Hepatocyte (in vitro differentiated cells): Measurements from ENCODE around the gene DENND5B.
A peak's percentile ranks its signal among the peaks of the same experiment; 100 is the strongest.

Source experiments
- CTCF ChIP-seq: fragments of 200-600 bp; sonication (generic); IDR thresholded peaks from 2 replicates; pipeline ENCODE4 v1.5.1; 2016; ENCODE audit warnings: antibody characterized with exemption, mild to moderate bottlenecking; ENCODE audit not compliant: poor library complexity
- EZH2 ChIP-seq: fragments of 200-600 bp; sonication (generic); IDR thresholded peaks from 2 replicates; pipeline ENCODE4 v1.6.1; 2016; ENCODE audit warnings: antibody characterized with exemption, mild to moderate bottlenecking, borderline replicate concordance
- EZH2phosphoT487 ChIP-seq: fragments of 200-600 bp; sonication (generic); IDR thresholded peaks from one replicate; pipeline ENCODE4 v1.6.1; 2018; ENCODE audit warnings: antibody characterized with exemption, mild to moderate bottlenecking, low read depth, moderate library complexity; ENCODE audit not compliant: unreplicated experiment, severe bottlenecking

GRCh38 chr12:31589904-31590641, 863 bp downstream of the DENND5B start:
- peak; percentile 13 for TF ChIP-seq CTCF
- no peak for TF ChIP-seq EZH2phosphoT487
- no peak for TF ChIP-seq EZH2
